H1 (cell line): ENCODE measurements around the gene OR5AU1. TPM values are rescaled to one million over a fixed set of nuclear protein-coding genes. Genes with fewer than 3 reads are reported as not detected.

ENCODE experiments used
- CHD7 ChIP-seq: fragments of 300-600 bp; sonication (generic); IDR thresholded peaks from 2 replicates; pipeline ENCODE4 v1.7.1; 2012; ENCODE audit warnings: low read length, moderate library complexity, mild to moderate bottlenecking, inconsistent platforms; ENCODE audit not compliant: insufficient replicate concordance
- polyA plus RNA-seq, 7 experiments: library from polyadenylated mRNA; depleted of rRNA in 3 of 7; stranded (reverse) in 5 of 7; unstranded in 2 of 7; fragments of >200 nt in 5 of 7; fragments of 200-250 nt in 2 of 7; gene quantifications; 1 replicate in 5 of 7; 2 replicates in 1 of 7; 4 replicates in 1 of 7; pipeline versions ENCODE4 v1.2.1 to v1.2.3, GENCODE V29; 2011 to 2013; ENCODE audit warnings: missing spikeins in 2 of 7, mixed read lengths in 2 of 7
- total RNA-seq: library from RNA; stranded (reverse); fragmentation: NEBNext Ultra II Directional; extraction: Animal tissue kit (Norgen Biotek cat#: 25700); gene quantifications from 2 replicates; pipeline ENCODE4 v1.2.1, GENCODE V29; 2021

OR5AU1 gene
- total and polyA plus RNA-seq, 2 of the 8 experiments (the other 6 are each of a cell fraction or from before 2014, with no cell fraction given): not detected

- TF ChIP-seq CHD7: peak; percentile 19
Observed at GRCh38 chr14:21204167-21205025, 48.5 kb upstream of the OR5AU1 start (continued).
